Esophagus muscularis mucosa (tissue), 4 donors: ENCODE results near the gene PHLDB1. TPM values are rescaled to one million over a fixed set of nuclear protein-coding genes. Genes with fewer than 3 reads are reported as not detected.

Experiments
- DNase-seq: peaks from one replicate; pipeline ENCODE4 v3.0.0-alpha.2; 2017; ENCODE audit errors: extremely low spot score
- H3K27ac ChIP-seq, 4 donors: fragments of 200-600 bp; sonication (generic); replicated peaks in 1 of 4; 1 replicate in 3 of 4; 2 replicates in 1 of 4; pipeline ENCODE4 v1.5.1; 2016 to 2019; ENCODE audit warnings: mild to moderate bottlenecking in 1 of 4
- H3K27me3 ChIP-seq, 4 donors: fragments of 200-600 bp; sonication (generic); one replicate each; pipeline versions ENCODE4 v1.5.1 to v1.6.0; 2016 to 2019
- H3K36me3 ChIP-seq, 4 donors: fragments of 200-600 bp; sonication (generic); one replicate each; pipeline ENCODE4 v1.5.1; 2016 to 2019
- H3K4me1 ChIP-seq, 4 donors: fragments of 200-600 bp; sonication (generic); one replicate each; pipeline ENCODE4 v1.5.1; 2016 to 2019
- H3K4me3 ChIP-seq, 4 donors: fragments of 200-600 bp; sonication (generic); 1 replicate in 2 of 4; 2 replicates in 2 of 4; pipeline ENCODE4 v1.5.1; 2016 to 2019; ENCODE audit warnings: mild to moderate bottlenecking in 4 of 4, moderate library complexity in 1 of 4
- H3K9me3 ChIP-seq, 4 donors: fragments of 200-600 bp; sonication (generic); 1 replicate in 3 of 4; 2 replicates in 1 of 4; pipeline ENCODE4 v1.5.1; 2016 to 2019
- EP300 ChIP-seq: sonication (generic); formaldehyde crosslinking; IDR thresholded peaks from one replicate; pipeline ENCODE4 v1.6.1; 2017; ENCODE audit warnings: antibody characterized with exemption
- POLR2A ChIP-seq: fragments of 450-650 bp; IDR thresholded peaks from one replicate; pipeline ENCODE4 v1.6.1; 2017; ENCODE audit warnings: antibody characterized with exemption, moderate library complexity, mild to moderate bottlenecking, low read depth
- POLR2AphosphoS5 ChIP-seq, 2 donors: sonication (generic); formaldehyde crosslinking; IDR thresholded peaks; one replicate each; pipeline ENCODE4 v1.6.1; 2017; ENCODE audit warnings: antibody characterized with exemption in 2 of 2
- WGBS: methylation state at CpG from one replicate; pipeline ENCODE4 v1.1.5; 2018; 5-methylcytosine and 5-hydroxymethylcytosine counted together
- intact Hi-C: fragments of 100-400 bp; cut with DNase I; formaldehyde crosslinking; loops from one replicate; pipeline ENCODE4 v1.15.1; 2023
- small RNA-seq, 3 donors: library from RNA; depleted of rRNA; stranded (forward); fragments of <200 nt; gene quantifications; one replicate each; pipeline ENCODE3, GENCODE V24; 2016
- total RNA-seq, 4 donors: library from RNA; depleted of rRNA; stranded (reverse); fragments of >200 nt; gene quantifications; one replicate each; pipeline versions ENCODE4 v1.1.0 to v1.2.1, GENCODE V29; 2016
- TF ChIP-seq, protein P1 (sequence below), 3 experiments: fragments of 200-600 bp in 2 of 3; fragments of 450-650 bp in 1 of 3; sonication (generic) in 2 of 3; IDR thresholded peaks; one replicate each; pipeline ENCODE4 v1.5.1; 2017 to 2019; ENCODE audit warnings: antibody characterized with exemption in 3 of 3, mild to moderate bottlenecking in 2 of 3, moderate library complexity in 1 of 3

Gene PHLDB1
- total RNA-seq, 4 donors from 2014 or later: 62.6 to 92.2 (median 78.9) TPM

DNA sequence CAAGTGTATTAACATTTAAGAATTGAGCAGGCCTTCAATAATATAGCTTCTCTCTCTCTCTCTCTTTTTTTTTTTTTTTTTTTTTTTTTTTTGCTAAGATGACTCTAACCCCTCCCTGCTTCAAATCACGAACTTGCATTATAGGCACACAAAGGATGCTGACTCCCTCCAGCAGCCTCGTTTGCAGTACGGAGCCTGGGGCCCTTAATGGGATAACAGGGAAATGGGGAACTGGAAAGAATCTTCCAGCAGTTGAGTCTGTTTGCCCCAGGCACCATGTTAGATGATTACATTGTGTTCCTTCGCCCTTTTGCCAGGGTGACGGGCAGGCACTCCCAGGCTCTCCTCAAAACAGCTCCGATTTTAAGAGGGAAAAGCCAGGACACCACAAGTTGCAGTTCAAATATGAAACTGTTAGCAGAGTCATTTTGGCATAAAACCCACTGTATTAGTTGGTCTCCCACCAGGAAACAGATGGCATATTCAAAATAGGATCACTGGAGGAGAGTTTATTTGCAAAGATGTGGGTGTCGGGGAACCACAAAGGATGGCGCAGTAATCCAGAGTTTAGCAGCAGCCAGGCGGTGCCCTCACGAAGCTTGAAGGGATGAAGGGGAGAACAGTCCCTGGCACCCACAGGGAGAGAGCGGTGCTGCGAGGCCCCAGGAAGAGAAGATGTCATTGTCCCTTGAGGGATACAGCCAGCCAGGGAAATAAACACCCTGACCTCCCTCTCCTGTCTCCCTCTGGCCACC, 98.6 kb downstream of the PHLDB1 start:
- Histone ChIP-seq H3K4me1 (peaks cover 0 to 7% (median 0%) of the 10 kb centered on the region in 4 donors), H3K27ac (no peak overlapping the region), H3K27me3 (no peaks in the 10 kb centered on the region), H3K4me3 (no peak overlapping the region), H3K36me3 (no peaks in the 10 kb centered on the region), H3K9me3 (no peaks in the 10 kb centered on the region)
- no peak for DNase-seq
- 69% methylated on average over 12 of the region's 12 CpGs for WGBS
- TF ChIP-seq POLR2A: no peak
- no peak for TF ChIP-seq POLR2AphosphoS5 (IDR thresholded peaks at IDR 0.05)
- no peak for TF ChIP-seq EP300
- TF ChIP-seq, protein P1, sequence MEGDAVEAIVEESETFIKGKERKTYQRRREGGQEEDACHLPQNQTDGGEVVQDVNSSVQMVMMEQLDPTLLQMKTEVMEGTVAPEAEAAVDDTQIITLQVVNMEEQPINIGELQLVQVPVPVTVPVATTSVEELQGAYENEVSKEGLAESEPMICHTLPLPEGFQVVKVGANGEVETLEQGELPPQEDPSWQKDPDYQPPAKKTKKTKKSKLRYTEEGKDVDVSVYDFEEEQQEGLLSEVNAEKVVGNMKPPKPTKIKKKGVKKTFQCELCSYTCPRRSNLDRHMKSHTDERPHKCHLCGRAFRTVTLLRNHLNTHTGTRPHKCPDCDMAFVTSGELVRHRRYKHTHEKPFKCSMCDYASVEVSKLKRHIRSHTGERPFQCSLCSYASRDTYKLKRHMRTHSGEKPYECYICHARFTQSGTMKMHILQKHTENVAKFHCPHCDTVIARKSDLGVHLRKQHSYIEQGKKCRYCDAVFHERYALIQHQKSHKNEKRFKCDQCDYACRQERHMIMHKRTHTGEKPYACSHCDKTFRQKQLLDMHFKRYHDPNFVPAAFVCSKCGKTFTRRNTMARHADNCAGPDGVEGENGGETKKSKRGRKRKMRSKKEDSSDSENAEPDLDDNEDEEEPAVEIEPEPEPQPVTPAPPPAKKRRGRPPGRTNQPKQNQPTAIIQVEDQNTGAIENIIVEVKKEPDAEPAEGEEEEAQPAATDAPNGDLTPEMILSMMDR (IDR thresholded peaks at IDR 0.05): no peak
- intact Hi-C loops: no loop called here

DNA sequence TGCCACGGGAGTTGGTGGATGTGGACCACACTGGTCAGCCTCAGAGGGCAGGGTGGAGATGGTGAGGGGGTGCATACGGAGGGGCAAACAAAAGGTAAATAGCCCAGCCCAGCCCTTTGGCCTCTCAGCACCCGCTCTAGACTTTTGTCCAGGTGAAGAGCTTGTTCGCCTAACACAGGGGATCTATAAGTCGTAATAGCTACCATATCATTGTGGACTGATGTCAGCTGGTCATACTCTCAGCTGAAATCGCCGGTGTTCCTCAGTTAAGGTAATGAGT, 99.1 kb downstream of the PHLDB1 start:
- Histone ChIP-seq H3K36me3 (no peaks in the 10 kb centered on the region), H3K4me1 (peaks cover 0 to 7% (median 0%) of the 10 kb centered on the region in 4 donors), H3K27ac (no peak overlapping the region), H3K4me3 (no peak overlapping the region), H3K9me3 (no peaks in the 10 kb centered on the region), H3K27me3 (no peaks in the 10 kb centered on the region)
- intact Hi-C loops: no loop called here
- 88% methylated on average over 7 of the region's 7 CpGs for WGBS
- TF ChIP-seq, protein P1 (IDR thresholded peaks at IDR 0.05): no peak
- TF ChIP-seq EP300: no peak
- no peak for DNase-seq

Small RNA genes lying within 50 kb of the gene (small RNA-seq; reads per million reads assigned to genes)
- 0 reads per million in 3 donors for gene RNU6-1157P
- gene RNU6-376P: 0 reads per million in 3 donors

Other genes with a start within 250 kb of the PHLDB1 start
- gene UBE4A, start 248.0 kb upstream of the PHLDB1 start, total RNA-seq: 10 to 100 TPM; 32.0 to 40.8 (median 36.6) TPM
- gene ATP5MG, start 206.0 kb upstream of the PHLDB1 start, total RNA-seq: 10 to 100 TPM; 61.0 to 91.1 (median 69.1) TPM
- gene KMT2A, start 171.1 kb upstream of the PHLDB1 start, total RNA-seq: 10 to 100 TPM; 61.0 to 68.7 (median 62.1) TPM
- gene TTC36, start 80.1 kb upstream of the PHLDB1 start, total RNA-seq: 1 to 10 TPM in 3 of 4 donors, under 1 TPM in 1; 0.50 to 3.7 (median 1.4) TPM
- gene TMEM25, start 76.4 kb upstream of the PHLDB1 start, total RNA-seq: 10 to 100 TPM; 35.0 to 56.5 (median 54.0) TPM
- gene IFT46, start 41.7 kb upstream of the PHLDB1 start, total RNA-seq: 10 to 100 TPM; 21.3 to 31.6 (median 27.9) TPM
- 100 to 1,000 TPM in 2 of 4 donors, 10 to 100 TPM in 2; 83.9 to 115 (median 102) TPM for gene ARCN1, start 35.2 kb upstream of the PHLDB1 start, total RNA-seq
- not detected for gene TREH, start 72.0 kb downstream of the PHLDB1 start, total RNA-seq
- 100 to 1,000 TPM in 3 of 4 donors, 10 to 100 TPM in 1; 92.9 to 113 (median 105) TPM for gene DDX6, start 183.5 kb downstream of the PHLDB1 start, total RNA-seq